GM18499 (cell line): Measurements from ENCODE around the gene MIGA2.
"Not testable (repeated sequence)": the region's sequence is repeated elsewhere in the genome, so short reads cannot be mapped to it uniquely, and the experiment has no call there.

Experiments
- ATAC-seq: cut with Tn5 transposase; IDR thresholded peaks from one replicate; pipeline ENCODE4 v1.9.1; 2021; ENCODE audit warnings: moderate number of reproducible peaks; ENCODE audit not compliant: insufficient read depth, unreplicated experiment

The MIGA2 gene

DNA sequence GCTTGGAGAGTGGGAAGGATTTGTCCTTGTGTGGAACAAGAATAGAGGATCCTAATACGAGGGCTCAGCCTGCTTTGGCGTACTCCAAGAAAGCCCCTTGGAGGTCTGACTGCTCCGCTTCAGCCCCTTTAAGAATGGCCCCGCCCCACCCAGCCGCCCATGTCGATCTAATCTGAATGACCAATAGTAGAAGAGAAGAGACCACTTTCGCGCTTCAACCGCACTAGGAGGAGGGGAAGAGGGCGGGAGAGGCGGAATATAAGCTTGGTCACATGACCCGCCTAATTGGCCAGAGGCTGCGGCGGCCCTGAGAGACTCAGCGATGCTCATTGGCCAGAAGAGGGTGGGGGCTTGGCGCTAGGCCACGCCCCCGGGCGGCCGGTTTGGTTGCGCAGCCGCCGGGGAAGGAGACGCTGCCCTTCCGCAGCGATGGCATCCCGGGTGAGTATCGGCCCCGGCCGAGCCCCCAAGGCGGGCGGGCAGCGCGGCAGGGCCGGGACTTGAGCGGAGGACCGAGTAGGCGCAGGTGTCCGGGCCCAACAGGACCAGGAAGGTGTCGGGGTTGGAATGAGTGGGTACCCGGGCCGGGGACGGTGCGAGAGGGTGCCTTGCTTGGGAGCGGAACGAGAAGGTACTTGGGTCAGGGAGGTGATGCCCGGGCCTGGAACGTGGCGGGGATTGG, at the start of gene MIGA2:
TSS of gene MIGA2 (plus strand) at position 386 of the 682 bp plus-strand sequence. CDS start 3,969 bp downstream, outside the sequence.
- ATAC-seq, result peak; percentile 89

DNA sequence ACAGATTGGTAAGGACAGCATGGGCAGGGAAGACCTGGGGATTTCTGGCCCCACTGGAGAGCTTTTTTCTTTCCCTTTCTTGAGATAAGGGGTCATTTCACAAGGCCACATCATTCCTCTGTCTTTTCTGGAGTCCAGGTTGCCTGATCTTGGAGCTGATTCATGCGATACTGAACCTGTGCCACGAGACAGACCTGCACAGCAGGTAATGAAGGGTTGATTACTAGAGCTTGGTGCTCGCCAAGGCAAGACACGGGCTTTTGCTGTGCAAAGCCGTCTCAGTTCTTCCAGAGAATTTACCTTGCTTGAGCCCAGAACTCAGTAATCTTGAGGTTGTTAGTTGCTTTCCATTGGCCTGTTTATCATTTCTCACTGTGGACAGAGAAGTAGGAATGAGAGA, 49.8 kb upstream of the MIGA2 start:
- no peak for ATAC-seq

DNA sequence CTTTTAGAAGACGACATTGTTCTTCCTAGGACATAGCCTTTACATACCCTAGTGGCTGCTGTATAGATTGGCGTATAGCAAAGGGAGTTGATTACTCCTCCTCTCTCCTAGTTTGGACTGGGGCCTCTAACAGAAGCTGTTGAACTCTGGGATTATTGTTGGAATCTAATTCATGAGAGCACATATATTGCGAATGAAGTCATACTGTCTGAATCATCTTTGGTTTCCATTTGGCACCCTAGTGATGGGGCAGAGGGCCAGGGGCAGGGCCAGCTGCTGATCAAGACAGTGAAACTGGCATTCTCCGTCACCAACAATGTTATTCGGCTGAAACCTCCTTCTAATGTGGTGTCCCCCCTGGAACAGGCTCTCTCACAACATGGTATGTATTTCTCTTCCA, 48.6 kb upstream of the MIGA2 start:
- ATAC-seq, result no peak

- no peak for ATAC-seq
These were observed 43.4 kb upstream of the MIGA2 start for GRCh38 chr9:128992995-128993394.

DNA sequence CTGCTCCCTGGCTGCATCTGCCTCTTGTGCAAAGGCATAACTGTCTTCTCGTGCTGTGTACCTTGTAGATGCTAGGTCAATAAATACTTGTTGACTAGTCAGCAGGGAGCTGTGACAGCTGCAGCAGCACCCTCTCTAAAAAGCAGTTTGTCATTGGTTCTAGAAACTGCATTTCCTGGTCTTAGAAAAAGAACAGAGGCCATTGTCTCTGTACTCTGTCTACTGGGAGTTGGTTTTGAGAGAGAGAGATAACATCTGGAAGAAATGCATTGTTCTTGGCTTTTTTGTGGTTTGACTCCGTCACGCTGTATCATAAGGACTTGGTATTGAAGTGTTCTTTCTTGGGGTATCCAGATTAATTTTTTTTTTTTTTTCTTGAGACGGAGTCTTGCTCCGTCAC, 40.6 kb upstream of the MIGA2 start:
- ATAC-seq, result no peak

DNA sequence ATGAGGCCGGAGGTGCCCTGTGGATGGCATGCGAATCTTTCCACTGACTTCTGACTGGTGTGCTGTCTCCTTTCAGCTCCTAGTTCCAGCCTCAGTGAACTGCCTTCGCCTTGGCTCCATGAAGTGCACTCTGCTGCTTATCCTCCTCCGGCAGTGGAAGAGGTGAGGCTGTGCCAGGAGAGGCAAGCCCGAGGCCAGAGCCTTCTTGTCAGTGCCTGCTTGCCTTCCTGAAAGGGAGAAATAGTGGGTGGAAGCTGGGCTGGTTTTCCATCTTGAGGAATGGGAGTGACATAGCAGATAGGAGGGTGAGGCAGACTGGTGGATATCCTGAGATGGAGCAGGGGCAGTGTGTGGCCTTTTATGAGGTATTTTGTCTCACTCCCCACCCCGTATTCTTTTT, 38.0 kb upstream of the MIGA2 start:
- no peak for ATAC-seq

GRCh38 chr9:128999581-129000206, 36.7 kb upstream of the MIGA2 start:
- no peak for ATAC-seq

GRCh38 chr9:129001504-129002325, 34.7 kb upstream of the MIGA2 start:
- ATAC-seq, result no peak

DNA sequence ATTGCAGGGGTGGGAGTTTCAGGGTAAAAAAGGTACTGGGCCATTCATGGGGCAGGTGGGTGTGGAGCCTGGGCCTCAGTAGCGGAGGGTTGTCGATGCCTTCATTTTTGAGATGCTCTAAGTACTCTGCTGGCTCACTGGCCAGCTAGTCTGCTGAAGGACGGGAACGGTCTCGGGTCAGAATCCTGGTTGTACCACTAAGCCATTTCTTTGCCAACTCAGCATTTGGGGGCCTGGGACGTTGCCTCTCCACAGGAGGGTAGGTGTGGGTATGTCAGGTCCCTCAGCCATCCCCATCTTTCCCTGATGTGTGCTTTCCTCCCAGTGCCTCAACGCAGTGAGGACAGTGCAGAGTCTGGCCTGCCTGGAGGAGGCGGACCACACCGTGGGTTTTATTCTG, 33.4 kb upstream of the MIGA2 start:
- no peak for ATAC-seq

GRCh38 chr9:129004173-129004572, 32.3 kb upstream of the MIGA2 start:
- ATAC-seq, result not testable (repeated sequence)

GRCh38 chr9:129005336-129005997, 31.0 kb upstream of the MIGA2 start:
- ATAC-seq, result no peak

- no peak for ATAC-seq
These were observed 29.9 kb upstream of the MIGA2 start for GRCh38 chr9:129006328-129007034.

DNA sequence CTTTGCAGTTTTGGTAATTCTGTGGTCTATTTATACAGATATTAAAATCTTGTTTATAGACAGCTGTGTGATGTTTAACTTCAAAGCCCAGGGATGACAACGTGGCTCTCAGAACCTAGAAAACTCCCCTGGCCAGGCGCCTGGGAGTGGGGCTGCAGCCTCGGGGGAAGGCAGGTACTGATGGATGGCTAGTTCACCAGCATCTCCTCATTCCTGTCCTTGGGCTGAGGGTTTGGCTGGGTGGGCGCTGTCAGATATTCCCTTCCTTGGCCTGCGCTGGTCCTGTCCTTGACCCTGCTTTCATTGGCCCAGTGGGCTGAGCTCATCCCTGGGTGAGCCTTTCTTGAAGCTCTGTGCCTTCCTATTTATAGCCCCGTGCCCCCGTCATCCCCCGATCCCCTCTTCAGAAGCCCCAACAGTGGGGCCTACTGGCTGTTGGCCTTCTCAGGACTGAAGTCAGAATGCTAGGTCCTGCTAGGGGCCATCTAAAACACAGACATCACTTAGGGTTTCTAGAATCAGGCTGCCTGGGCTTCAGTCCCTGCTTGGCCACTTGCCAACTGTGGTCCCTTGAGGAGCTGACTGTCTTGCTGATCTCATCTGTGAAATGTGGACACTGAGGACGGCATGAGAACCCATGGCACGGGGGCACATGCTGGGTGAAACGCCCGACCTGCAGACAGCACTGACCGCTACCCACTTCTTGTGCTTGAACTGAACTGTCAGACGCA, 29.2 kb upstream of the MIGA2 start:
- ATAC-seq, result no peak

DNA sequence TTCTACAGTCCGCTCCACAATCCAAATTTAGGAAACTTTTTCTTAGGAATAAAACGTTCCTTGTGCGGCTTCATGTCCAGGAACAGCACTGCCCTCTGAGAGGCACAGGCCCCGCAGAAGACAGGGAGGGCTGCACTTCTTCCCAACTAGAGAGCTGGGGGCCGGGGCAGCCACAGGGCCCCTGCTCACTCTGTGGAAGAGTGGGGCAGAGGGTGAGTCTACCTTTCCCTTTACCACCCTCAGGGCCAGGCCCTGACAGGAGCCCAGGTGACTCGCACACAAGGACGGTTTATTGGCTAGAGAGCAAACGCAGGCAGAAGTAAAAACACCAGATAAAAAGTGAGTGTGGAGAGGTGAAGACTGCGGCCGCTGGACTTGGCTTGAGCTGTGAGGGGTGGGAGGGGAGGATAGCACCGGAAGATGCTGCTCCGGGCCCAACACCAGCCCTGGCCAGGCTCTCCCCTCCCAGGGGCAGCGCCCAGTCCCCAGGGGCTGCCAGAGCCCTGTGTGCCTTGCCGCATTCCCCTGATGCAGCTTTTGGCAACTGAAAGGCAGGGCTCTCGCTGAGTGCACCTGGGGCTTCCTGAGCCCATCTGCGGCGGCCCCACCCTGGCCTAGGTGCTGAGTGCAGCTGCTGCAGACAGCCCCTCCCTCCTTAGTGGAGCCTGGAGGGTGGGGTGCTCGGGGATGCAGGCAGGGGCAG, 28.5 kb upstream of the MIGA2 start:
- ATAC-seq, result no peak

DNA sequence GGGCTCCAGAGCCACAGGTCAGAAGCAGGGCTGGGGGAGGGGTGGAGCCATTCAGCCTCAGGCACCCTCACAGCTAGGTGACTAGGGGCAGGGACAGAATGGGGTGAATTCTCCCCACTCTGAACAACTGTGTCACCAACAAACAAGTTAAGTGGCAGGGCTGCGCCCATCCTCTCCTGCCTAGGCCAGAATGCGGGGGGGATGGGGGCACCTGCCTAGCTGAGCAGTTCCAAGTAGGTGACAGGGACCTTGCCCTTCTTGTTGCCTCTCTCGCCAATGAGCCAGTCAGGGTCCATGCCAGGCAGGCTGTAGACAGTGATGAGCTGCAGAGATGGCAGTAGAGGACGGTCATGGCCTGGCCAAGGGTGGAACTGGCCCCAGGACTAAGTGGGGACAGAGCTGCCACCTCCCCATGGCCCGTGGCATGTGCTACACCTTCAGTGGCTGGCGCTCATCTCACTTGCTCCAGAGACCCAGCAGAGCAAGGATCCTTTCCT, 27.9 kb upstream of the MIGA2 start:
- ATAC-seq, result no peak

- no peak for ATAC-seq
These were observed 27.3 kb upstream of the MIGA2 start for GRCh38 chr9:129008986-129009583.

- no peak for ATAC-seq
These were observed 26.8 kb upstream of the MIGA2 start for GRCh38 chr9:129009584-129010141.
